Cardiac fibroblast (primary cell): ENCODE results near the gene GGNBP2.

ENCODE experiments used
- DNase-seq, 2 donors: peaks; one replicate each; pipeline versions ENCODE4 v3.0.0 to v3.0.0-alpha.2; 2010; ENCODE audit warnings: low read depth in 2 of 2
- H3K4me3 ChIP-seq, 2 donors: replicated peaks in 1 of 2; 1 replicate in 1 of 2; 2 replicates in 1 of 2; pipeline ENCODE4 v1.5.1; 2011; ENCODE audit warnings: low read depth in 2 of 2, low read length in 2 of 2, mild to moderate bottlenecking in 2 of 2, moderate library complexity in 1 of 2
- CTCF ChIP-seq: IDR thresholded peaks from one replicate; pipeline ENCODE4 v1.5.1; 2011; ENCODE audit warnings: low read depth, mild to moderate bottlenecking, low read length, inconsistent platforms

The GGNBP2 gene

DNA sequence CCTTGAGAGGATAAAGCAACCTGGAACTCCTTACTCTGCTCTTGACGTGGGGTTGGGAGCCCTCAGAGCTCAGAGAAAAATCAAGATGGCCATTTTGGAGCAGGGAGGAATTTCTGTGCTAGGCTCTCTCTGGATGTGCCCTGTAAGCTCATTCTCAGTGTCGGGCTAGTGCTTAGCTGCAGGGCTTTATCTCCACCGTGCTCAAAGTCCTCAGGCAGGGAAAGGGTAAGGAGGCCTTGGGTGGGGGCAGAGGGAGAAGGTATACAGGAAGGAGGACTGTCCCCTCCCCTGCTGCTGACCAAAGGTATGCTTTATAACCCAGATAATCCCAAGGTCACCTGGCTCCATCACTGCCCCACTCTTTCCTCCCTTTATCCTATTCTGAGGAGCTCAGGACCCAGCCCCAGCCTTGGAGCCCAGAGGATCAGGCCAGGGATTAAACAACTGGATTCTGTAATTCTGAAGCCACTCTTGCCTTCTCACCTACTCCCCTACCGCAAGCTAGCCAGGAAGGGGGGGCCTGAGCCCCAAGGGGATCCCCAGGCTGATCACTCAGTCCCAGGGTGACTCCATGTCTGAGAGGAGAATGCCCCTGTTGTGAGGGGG, 48.1 kb downstream of the GGNBP2 start:
- H3K4me3 ChIP-seq, result peak overlapping the region in 1 of 2 donors; percentile 68
- DNase-seq, result no peak
- TF ChIP-seq CTCF, result no peak

GRCh38 chr17:36593656-36594316, 49.1 kb downstream of the GGNBP2 start:
- DNase-seq, result no peak
- H3K4me3 ChIP-seq, result no peak overlapping the region
- TF ChIP-seq CTCF, result no peak

- no peak overlapping the region for H3K4me3 ChIP-seq
- no peak for DNase-seq
- no peak for TF ChIP-seq CTCF
Measured at GRCh38 chr17:36594626-36595401, 50.1 kb downstream of the GGNBP2 start.

GRCh38 chr17:36597226-36597625, 52.5 kb downstream of the GGNBP2 start:
- no peak for TF ChIP-seq CTCF
- no peak overlapping the region for H3K4me3 ChIP-seq
- DNase-seq, result no peak

DNA sequence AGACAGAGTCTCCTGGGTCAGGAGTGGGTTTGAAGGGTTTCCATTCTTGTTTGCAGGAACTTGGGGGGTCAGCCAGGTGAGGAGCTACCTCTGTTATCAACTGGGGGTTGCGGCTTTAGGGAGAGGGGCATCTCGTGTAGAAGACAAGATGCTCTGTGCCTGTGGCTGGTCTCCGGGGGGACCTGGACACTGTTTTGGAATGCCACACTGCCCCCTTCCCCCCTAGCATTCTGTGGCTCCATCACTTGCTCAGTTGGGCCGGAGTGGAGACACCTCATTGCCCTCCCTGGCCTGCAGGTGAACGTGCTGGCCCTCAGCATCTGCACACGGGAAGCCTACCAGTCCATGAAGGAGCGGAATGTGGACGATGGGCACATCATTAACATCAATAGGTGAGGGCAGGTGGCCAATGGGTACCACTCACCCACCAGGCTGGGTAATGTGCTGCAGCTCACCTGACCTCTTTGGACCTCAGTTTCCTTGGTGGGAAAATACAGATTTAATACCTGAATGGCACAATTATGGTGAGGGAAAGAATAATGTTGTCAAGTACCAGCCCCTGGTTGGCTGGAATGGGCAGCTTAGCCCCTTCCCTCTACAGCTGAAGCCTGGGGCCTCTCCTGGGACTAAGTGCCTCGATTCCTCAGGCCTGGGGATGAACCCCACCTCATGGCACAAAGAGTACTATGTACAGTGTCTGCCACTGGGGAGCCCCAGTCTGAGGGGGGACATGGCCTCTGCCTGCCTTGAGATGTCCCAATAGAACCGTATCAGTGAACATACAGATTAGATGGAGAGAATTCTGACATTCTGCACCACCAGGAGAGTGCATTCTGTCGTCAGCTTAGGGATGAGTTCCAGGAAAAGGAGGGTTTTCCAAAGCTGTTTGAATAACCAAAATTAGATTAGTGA, 53.4 kb downstream of the GGNBP2 start:
- no peak for TF ChIP-seq CTCF
- no peak overlapping the region for H3K4me3 ChIP-seq
- no peak for DNase-seq

GRCh38 chr17:36598951-36599401, 54.3 kb downstream of the GGNBP2 start:
- H3K4me3 ChIP-seq, result no peak overlapping the region
- no peak for DNase-seq
- no peak for TF ChIP-seq CTCF
